Dedifferentiated amniotic fluid mesenchymal stem cell (primary cell): ENCODE results near the gene RADIL.

ENCODE experiments used
- DNase-seq: peaks from one replicate; pipeline ENCODE4 v3.0.0-alpha.2; 2016; ENCODE audit errors: extremely low spot score

RADIL gene

GRCh38 chr7:4792537-4793126 lies 90.9 kb downstream of the RADIL start:
- no peak for DNase-seq

DNA sequence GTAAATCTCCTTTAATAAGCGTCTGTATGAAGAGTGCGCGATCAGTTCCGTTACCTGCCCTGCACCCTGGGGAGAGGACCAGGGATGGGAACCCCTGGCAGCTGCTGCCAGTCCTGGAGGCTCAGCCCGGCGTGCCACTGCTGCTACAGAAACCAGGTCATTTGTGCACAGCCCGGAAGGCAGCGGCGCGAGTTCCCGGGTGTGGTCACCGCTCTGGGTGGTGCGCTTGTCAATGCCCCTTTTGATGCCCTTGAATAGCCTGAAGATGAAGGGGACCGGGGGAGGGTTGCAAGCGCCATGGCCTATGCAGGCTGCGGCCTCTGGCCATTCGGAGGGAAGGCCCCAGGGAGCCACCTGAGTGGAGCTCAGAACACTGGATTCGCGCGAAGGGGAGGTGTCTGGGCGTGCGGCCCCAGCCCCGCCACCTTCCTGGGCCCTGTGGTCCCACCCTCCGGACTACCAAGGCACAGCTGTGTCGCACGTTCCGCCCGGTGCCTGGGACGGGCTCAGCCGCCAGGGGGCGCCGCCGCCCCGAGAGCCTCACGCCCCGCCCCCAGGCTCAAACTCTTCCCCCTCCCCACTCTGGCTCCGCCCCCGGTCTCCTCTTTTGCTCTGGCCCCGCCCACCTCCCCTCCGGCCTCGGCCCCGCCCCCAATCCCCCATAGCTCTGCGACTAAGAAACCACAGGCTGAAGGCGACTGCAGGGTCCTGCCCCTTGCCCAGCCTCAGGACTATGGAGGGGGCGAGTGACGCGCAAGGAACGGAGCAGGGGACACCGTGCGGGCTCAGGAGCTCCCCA lies 91.6 kb downstream of the RADIL start:
- no peak for DNase-seq

GRCh38 chr7:4791101-4791737 lies 92.3 kb downstream of the RADIL start:
- no peak for DNase-seq

- DNase-seq = no peak
Measured at GRCh38 chr7:4790516-4790991, 93.0 kb downstream of the RADIL start.

DNA sequence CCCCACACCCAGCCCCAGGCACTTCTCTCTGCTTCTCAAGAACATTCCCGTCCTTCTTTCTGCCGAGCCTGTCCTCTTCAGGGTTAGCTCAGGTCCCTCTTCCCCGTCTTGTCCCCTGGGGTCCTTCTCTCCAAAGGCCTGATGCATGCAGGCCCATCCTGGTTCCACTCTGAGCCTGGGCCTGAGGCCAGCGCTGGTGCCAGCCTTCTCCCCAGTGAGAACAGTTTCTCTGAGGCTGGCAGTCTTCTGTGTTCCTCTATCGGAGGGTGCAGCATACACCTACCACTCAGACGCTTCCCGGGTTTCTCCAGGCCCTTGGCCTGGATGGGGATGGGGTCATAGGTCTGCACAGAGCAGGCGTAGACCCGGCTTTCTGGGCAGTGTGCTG lies 93.4 kb downstream of the RADIL start:
- no peak for DNase-seq

- no peak for DNase-seq
Measured at GRCh38 chr7:4789194-4790077, 94.1 kb downstream of the RADIL start.

- no peak for DNase-seq
Measured at GRCh38 chr7:4788627-4789189, 94.8 kb downstream of the RADIL start.

GRCh38 chr7:4787947-4788626 lies 95.4 kb downstream of the RADIL start:
- DNase-seq = no peak

DNA sequence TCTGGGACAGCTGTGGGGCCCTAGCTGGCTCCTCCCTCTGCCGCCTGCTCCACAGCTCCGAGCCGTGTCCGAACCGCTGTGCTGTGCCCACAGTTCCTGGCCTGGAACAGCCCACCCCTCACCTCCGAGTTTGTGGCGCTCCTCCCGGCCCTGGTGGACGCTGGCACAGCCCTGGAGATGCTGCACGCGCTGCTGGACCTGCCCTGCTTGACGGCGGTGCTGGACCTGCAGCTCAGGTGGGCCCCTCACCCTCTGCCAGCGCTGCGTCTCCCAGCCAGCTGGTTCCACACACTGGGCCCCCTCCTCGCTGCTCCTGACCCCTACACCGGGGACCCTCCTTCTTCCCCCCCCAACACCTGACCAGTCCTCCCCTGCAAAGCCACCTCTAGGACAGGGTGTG lies 96.0 kb downstream of the RADIL start:
- no peak for DNase-seq

DNA sequence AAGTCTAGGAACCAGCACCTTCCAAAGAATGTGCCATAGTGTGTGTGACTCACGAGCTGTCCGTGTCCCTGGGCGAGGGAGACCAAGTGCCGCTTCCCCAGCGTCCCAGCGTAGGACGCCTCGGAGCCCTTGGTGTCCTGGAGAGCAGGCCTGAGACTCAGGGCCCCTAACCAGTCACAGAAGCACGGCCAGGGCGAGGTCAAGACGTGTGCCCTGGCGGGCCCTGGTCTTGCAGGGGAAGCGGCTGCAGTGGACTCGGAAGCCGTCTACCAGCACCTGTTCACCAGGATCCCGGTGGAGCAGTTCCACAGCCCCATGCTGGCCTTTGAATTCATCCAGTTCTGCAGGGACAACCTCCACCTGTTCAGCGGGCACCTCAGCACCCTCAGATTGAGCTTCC lies 97.5 kb downstream of the RADIL start:
- DNase-seq = no peak

- DNase-seq = no peak
Measured at GRCh38 chr7:4785371-4785770, 98.1 kb downstream of the RADIL start.

DNA sequence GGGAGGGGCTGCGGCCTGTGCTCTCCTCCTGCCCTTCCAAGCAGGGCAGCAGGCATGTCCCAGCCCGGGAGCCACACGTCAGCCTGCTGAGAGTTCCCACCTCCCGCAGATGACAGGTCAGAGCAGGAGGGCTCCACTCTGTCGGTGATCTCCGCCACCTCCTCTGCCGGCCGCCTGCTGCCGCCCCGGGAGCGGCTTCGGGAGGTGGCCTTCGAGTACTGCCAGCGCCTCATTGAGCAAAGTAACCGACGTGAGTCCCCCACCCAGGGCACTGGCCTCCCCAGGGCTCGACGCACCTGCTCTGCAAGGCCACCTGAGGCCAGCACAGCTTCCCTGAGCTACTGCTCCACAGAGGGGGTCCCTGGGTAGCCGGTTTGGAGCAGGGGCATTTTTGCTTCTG lies 98.7 kb downstream of the RADIL start:
- DNase-seq = no peak

DNA sequence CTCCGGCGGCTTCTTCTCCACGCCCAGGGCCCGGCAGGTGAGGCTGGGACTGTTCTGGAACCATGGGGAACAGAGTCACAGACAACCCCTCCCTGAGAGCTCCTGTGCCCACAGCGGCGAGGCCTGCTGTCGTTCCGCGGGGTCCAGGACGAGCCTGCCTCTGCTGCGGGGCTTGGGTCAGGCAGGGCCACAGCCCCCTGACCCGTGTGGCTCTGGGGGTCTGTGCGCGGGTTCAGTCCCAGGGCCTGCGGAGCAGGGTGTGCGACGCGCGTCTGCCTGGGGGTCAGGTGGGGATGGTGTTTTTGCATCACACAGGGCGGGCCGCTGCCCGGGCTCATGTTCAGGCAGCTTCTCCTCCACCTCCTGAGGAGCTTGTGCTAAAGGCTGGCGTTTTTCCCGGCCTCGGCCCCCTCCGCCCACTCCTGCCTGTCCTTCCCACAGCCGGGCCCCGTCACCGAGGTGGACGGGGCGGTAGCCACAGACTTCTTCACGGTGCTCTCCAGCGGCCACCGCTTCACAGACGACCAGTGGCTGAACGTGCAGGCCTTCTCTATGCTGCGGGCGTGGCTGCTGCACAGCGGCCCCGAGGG lies 99.7 kb downstream of the RADIL start:
- DNase-seq = no peak

DNA sequence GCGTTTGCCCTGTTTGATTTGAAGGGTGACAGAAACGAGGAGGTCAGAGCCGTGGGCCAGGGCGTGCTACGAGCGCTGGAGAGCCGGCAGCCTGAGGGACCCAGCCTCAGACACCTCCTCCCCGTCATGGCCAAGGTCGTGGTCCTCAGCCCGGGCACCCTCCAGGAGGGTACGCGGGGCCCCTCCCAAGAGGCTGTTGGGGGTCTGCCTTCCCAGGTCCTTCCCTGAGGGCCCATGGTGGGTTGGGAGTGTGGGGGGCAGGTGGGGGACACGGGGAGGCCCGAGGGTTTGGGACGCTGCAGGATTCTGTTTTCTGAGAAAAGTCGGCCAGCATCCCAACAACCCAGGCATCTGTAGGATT lies 100.2 kb downstream of the RADIL start:
- no peak for DNase-seq

- DNase-seq = no peak
Measured at GRCh38 chr7:4782333-4783291, 100.9 kb downstream of the RADIL start.

- no peak for DNase-seq
Measured at GRCh38 chr7:4781366-4782069, 102.0 kb downstream of the RADIL start.

- no peak for DNase-seq
Measured at GRCh38 chr7:4779118-4779517, 104.4 kb downstream of the RADIL start.

- peak; percentile 31 for DNase-seq
Measured at GRCh38 chr7:4775848-4776623, 107.5 kb downstream of the RADIL start.
